MCF 10A (cell line): ENCODE measurements around the gene CNR2. TPM values are rescaled to one million over a fixed set of nuclear protein-coding genes. Genes with fewer than 3 reads are reported as not detected.

Experiments
- BruUV-seq: library from RNA; stranded (reverse); fragments of 400-500 nt; replicated peaks from 2 replicates; lab custom pipeline; 2021; lab: Mats Ljungman, UMichigan
- CTCF ChIA-PET: fragments of 300-600 bp; sonication (Branson Sonifier 250); formaldehyde crosslinking; extraction: SDS; loops from one replicate; lab custom pipeline; 2021; ENCODE audit warnings: antibody characterized with exemption, inconsistent platforms; lab: Yijun Ruan, JAX
- POLR2A ChIA-PET: fragments of 300-600, 350-650 bp; sonication (Branson Sonifier 250); formaldehyde crosslinking; extraction: SDS; loops from one replicate; lab custom pipeline; 2020; ENCODE audit warnings: antibody characterized with exemption, inconsistent platforms; lab: Yijun Ruan, JAX
- DNase-seq: peaks from one replicate; pipeline ENCODE4 v3.0.0-alpha.2; 2018; ENCODE audit not compliant: unreplicated experiment
- H3K27ac Mint-ChIP-seq: one replicate; pipeline ENCODE4 v1.8.0; 2022; ENCODE audit warnings: mild to moderate bottlenecking, low read depth, mixed read lengths; ENCODE audit not compliant: unreplicated experiment
- H3K27me3 Mint-ChIP-seq: one replicate; pipeline ENCODE4 v1.8.0; 2022; ENCODE audit warnings: mixed read lengths; ENCODE audit not compliant: insufficient read depth, unreplicated experiment
- H3K36me3 Mint-ChIP-seq: one replicate; pipeline ENCODE4 v1.8.0; 2022; ENCODE audit warnings: mild to moderate bottlenecking, moderate library complexity, mixed read lengths; ENCODE audit not compliant: insufficient read depth, unreplicated experiment
- H3K4me1 Mint-ChIP-seq: one replicate; pipeline ENCODE4 v1.8.0; 2022; ENCODE audit warnings: mixed read lengths; ENCODE audit not compliant: insufficient read depth, unreplicated experiment
- H3K4me3 Mint-ChIP-seq: one replicate; pipeline ENCODE4 v1.8.0; 2022; ENCODE audit warnings: mild to moderate bottlenecking, moderate library complexity, mixed read lengths; ENCODE audit not compliant: unreplicated experiment
- H3K9me3 Mint-ChIP-seq: one replicate; pipeline ENCODE4 v1.8.0; 2022; ENCODE audit warnings: mixed read lengths; ENCODE audit not compliant: unreplicated experiment
- CTCF ChIP-seq: fragments of 200-600 bp; IDR thresholded peaks from one replicate; pipeline ENCODE4 v1.8.0; 2022; ENCODE audit warnings: antibody characterized with exemption, mild to moderate bottlenecking; ENCODE audit not compliant: unreplicated experiment
- intact Hi-C: fragments of 100-400 bp; cut with micrococcal nuclease; formaldehyde crosslinking; loops from 2 replicates; pipeline ENCODE4 v1.14.1; 2022
- total RNA-seq: library from RNA; stranded (reverse); gene quantifications from 2 replicates; pipeline ENCODE4 v1.2.3, GENCODE V29; 2022

The CNR2 gene
- total RNA-seq, 1 experiment from 2014 or later = not detected

GRCh38 chr1:23869051-23869450, 44.1 kb downstream of the CNR2 start:
- peaks cover 30% of the 10 kb centered on the region for H3K4me1 Mint-ChIP-seq
- ChIA-PET CTCF (interaction anchor here (0.6 to 3.4 kb wide), 13 partner anchors 9 to 277 kb away, joined by 3 to 16 read pairs (median 3); partner anchors contain the start of gene PITHD1), POLR2A (interaction anchor here (0.6 to 1.1 kb wide), 3 partner anchors 17 to 76 kb away, joined by 3 to 4 read pairs (median 4); partner anchors contain the start of gene HMGCL)
- no peak for TF ChIP-seq CTCF
- BruUV-seq = no TSS peak
- H3K4me3 Mint-ChIP-seq = peak overlapping the region; percentile 70
- no peaks in the 10 kb centered on the region for H3K9me3 Mint-ChIP-seq
- H3K27me3 Mint-ChIP-seq = peaks cover 16% of the 10 kb centered on the region
- no peak for DNase-seq
- no peak overlapping the region for H3K27ac Mint-ChIP-seq
- H3K36me3 Mint-ChIP-seq = peaks cover 3% of the 10 kb centered on the region
- intact Hi-C loops = no loop called here

- TF ChIP-seq CTCF = peak; percentile 16
- Mint-ChIP-seq H3K27ac (peak overlapping the region; percentile 40), H3K9me3 (no peaks in the 10 kb centered on the region), H3K4me3 (peak overlapping the region; percentile 70), H3K36me3 (peaks cover 6% of the 10 kb centered on the region), H3K4me1 (peaks cover 30% of the 10 kb centered on the region), H3K27me3 (peaks cover 16% of the 10 kb centered on the region)
- BruUV-seq = no TSS peak
- intact Hi-C loops = loop anchor here (1.0 kb wide), 1 partner anchor 59 kb away; no protein-coding TSS in a partner anchor
- POLR2A ChIA-PET = interaction anchor here (0.6 to 1.2 kb wide), 3 partner anchors 10 to 76 kb away, joined by 3 to 4 read pairs (median 4); partner anchors contain the start of gene HMGCL
- no peak for DNase-seq
- CTCF ChIA-PET = interaction anchor here (0.6 to 3.4 kb wide), 11 partner anchors 9 to 277 kb away, joined by 3 to 16 read pairs (median 3); partner anchors contain the start of gene PITHD1
Observed at GRCh38 chr1:23868557-23869016, 44.6 kb downstream of the CNR2 start.

GRCh38 chr1:23867895-23868556, 45.1 kb downstream of the CNR2 start, which contains the start of gene FUCA1:
Gene FUCA1, minus strand, starts transcription at chr1:23868290. Its CDS starts 4 bp downstream, at chr1:23868286.
- ChIA-PET POLR2A (interaction anchor here (1.2 kb wide), 1 partner anchor 11 kb away, joined by 3 read pairs; no protein-coding TSS in a partner anchor), CTCF (interaction anchor here (1.0 to 3.4 kb wide), 3 partner anchors 40 to 63 kb away, joined by 3 to 16 read pairs (median 4); no protein-coding TSS in a partner anchor)
- peak; percentile 83 for TF ChIP-seq CTCF
- intact Hi-C loops = loop anchor here (1.0 kb wide), 1 partner anchor 59 kb away; no protein-coding TSS in a partner anchor
- no peaks in the 10 kb centered on the region for H3K9me3 Mint-ChIP-seq
- peak within 1 kb of the TSS; percentile 70 for H3K4me3 Mint-ChIP-seq
- peak; percentile 87 for DNase-seq
- no TSS peak for BruUV-seq
- peak within 1 kb of the TSS; percentile 40 for H3K27ac Mint-ChIP-seq
- H3K4me1 Mint-ChIP-seq = peaks cover 30% of the 10 kb centered on the region
- H3K27me3 Mint-ChIP-seq = peaks cover 16% of the 10 kb centered on the region
- peaks cover 8% of the 10 kb centered on the region for H3K36me3 Mint-ChIP-seq

DNA sequence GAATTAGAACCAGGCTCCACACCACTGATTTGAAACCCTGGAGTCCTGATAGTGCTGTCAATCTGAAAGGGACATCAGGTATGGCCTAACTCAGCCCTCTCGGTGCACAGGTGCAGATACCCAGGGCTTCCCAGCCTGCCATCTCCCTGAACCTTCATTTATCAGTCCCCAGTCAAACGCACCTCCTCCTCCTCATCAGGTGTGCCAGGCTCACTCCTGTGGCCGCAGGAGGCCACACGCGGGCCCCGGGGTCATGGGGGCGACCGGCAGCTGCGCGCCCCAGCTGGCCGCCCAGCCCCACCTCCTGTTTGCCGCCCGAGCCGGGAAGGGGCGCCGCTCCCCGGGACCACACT, 45.6 kb downstream of the CNR2 start:
- Mint-ChIP-seq H3K27me3 (peaks cover 16% of the 10 kb centered on the region), H3K9me3 (no peaks in the 10 kb centered on the region), H3K36me3 (peaks cover 13% of the 10 kb centered on the region), H3K4me1 (peaks cover 30% of the 10 kb centered on the region), H3K4me3 (peak overlapping the region; percentile 70), H3K27ac (peak overlapping the region; percentile 14)
- ChIA-PET CTCF (interaction anchor here (3.4 kb wide), 1 partner anchor 57 kb away, joined by 16 read pairs; no protein-coding TSS in a partner anchor), POLR2A (interaction anchor here (1.2 kb wide), 1 partner anchor 11 kb away, joined by 3 read pairs; no protein-coding TSS in a partner anchor)
- no TSS peak for BruUV-seq
- peak; percentile 1 for DNase-seq
- intact Hi-C loops = no loop called here
- TF ChIP-seq CTCF = no peak
